H1 (cell line): ENCODE measurements around the gene DLX2. TPM values are rescaled to one million over a fixed set of nuclear protein-coding genes. Genes with fewer than 3 reads are reported as not detected.

Experiments
- CTCF ChIA-PET: fragments of 300-600 bp; sonication (Branson Sonifier 250); formaldehyde crosslinking; loops from one replicate; lab custom pipeline; 2021; ENCODE audit not compliant: partially characterized antibody; lab: Charles Lee
- POLR2A ChIA-PET: fragments of 300-600 bp; sonication (Branson Sonifier 250); formaldehyde crosslinking; loops from one replicate; lab custom pipeline; 2021; ENCODE audit warnings: inconsistent platforms; ENCODE audit not compliant: partially characterized antibody; lab: Charles Lee
- DNase-seq, 2 experiments: peaks; one replicate each; pipeline versions ENCODE4 v3.0.0 to v3.0.0-alpha.2; 2010 to 2022; ENCODE audit warnings: low spot score in 2 of 2, low read depth in 1 of 2, mixed read lengths in 1 of 2
- FAIRE-seq: peaks from 2 replicates; lab custom pipeline; 2011; peaks lifted over from hg19 to GRCh38; lab: Jason Lieb, UNC
- H2AFZ ChIP-seq: 2 replicates; pipeline ENCODE4 v1.8.1; 2012; ENCODE audit warnings: low read length, inconsistent platforms
- H2AK5ac ChIP-seq: 2 replicates; pipeline ENCODE4 v1.6.1; 2013; ENCODE audit warnings: low read depth, low read length
- H2BK120ac ChIP-seq: replicated peaks from 2 replicates; pipeline ENCODE3; 2013; ENCODE audit warnings: low read depth, low read length, inconsistent platforms
- H2BK12ac ChIP-seq: 2 replicates; pipeline ENCODE4 v1.6.1; 2013; ENCODE audit warnings: low read depth, low read length
- H2BK15ac ChIP-seq: 2 replicates; pipeline ENCODE4 v1.6.1; 2013; ENCODE audit warnings: low read length
- H2BK20ac ChIP-seq: 2 replicates; pipeline ENCODE4 v1.6.1; 2013; ENCODE audit warnings: low read length
- H2BK5ac ChIP-seq: 2 replicates; pipeline ENCODE4 v1.6.1; 2013; ENCODE audit warnings: low read depth, low read length
- H3K14ac ChIP-seq: 2 replicates; pipeline ENCODE4 v1.6.1; 2013; ENCODE audit warnings: inconsistent platforms; ENCODE audit not compliant: insufficient read length
- H3K18ac ChIP-seq: 2 replicates; pipeline ENCODE4 v1.6.1; 2013; ENCODE audit warnings: low read length; ENCODE audit errors: extremely low read depth
- H3K23ac ChIP-seq: 2 replicates; pipeline ENCODE4 v1.6.1; 2013; ENCODE audit warnings: inconsistent platforms; ENCODE audit not compliant: insufficient read length
- H3K23me2 ChIP-seq: 2 replicates; pipeline ENCODE4 v1.6.1; 2013; ENCODE audit warnings: low read depth, low read length
- H3K27ac ChIP-seq: 2 replicates; pipeline ENCODE4 v1.6.1; 2011; ENCODE audit warnings: low read depth, low read length, inconsistent platforms
- H3K27me3 ChIP-seq, 4 experiments: replicated peaks in 1 of 4; 1 replicate in 1 of 4; 2 replicates in 3 of 4; pipeline versions ENCODE4 v1.6.1 to v1.8.1; 2011 to 2013; ENCODE audit warnings: low read length in 3 of 4, mild to moderate bottlenecking in 3 of 4, inconsistent platforms in 2 of 4, mixed read lengths in 2 of 4, moderate library complexity in 1 of 4; ENCODE audit not compliant: control insufficient read depth in 3 of 4, insufficient read depth in 3 of 4; ENCODE audit errors: extremely low read depth in 1 of 4
- H3K36me3 ChIP-seq, 4 experiments: 2 replicates each; pipeline versions ENCODE4 v1.6.1 to v1.8.1; 2011 to 2013; ENCODE audit warnings: mild to moderate bottlenecking in 4 of 4, low read length in 3 of 4, moderate library complexity in 2 of 4, control low read depth in 1 of 4, inconsistent platforms in 1 of 4; ENCODE audit not compliant: insufficient read depth in 4 of 4, control insufficient read depth in 2 of 4
- H3K4ac ChIP-seq: replicated peaks from 2 replicates; pipeline ENCODE3; 2013; ENCODE audit warnings: low read length, low read depth, mixed read lengths, inconsistent platforms; ENCODE audit not compliant: insufficient read length
- H3K4me1 ChIP-seq, 4 experiments: replicated peaks in 1 of 4; 1 replicate in 1 of 4; 2 replicates in 3 of 4; pipeline versions ENCODE4 v1.6.1 to v1.8.1; 2011 to 2013; ENCODE audit warnings: low read length in 3 of 4, inconsistent platforms in 2 of 4, mixed read lengths in 1 of 4; ENCODE audit not compliant: insufficient read depth in 4 of 4, control insufficient read depth in 3 of 4
- H3K4me2 ChIP-seq, 2 experiments: 2 replicates each; pipeline versions ENCODE4 v1.6.1 to v1.8.1; 2011 to 2013; ENCODE audit warnings: low read depth in 2 of 2, low read length in 2 of 2, control low read depth in 1 of 2, inconsistent platforms in 1 of 2, mild to moderate bottlenecking in 1 of 2; ENCODE audit not compliant: insufficient read depth in 1 of 2
- H3K4me3 ChIP-seq, 4 experiments: fragments of 200-600, 300-600 bp in 1 of 4; sonication (generic), shearing (Covaris generic), sonication (Bioruptor Twin) in 1 of 4; 2 replicates each; pipeline versions ENCODE4 v1.5.1 to v1.8.1; 2011 to 2016; ENCODE audit warnings: low read length in 4 of 4, low read depth in 3 of 4, control low read depth in 2 of 4, inconsistent platforms in 2 of 4, mild to moderate bottlenecking in 2 of 4, mixed read lengths in 1 of 4, moderate library complexity in 1 of 4; ENCODE audit not compliant: insufficient read depth in 2 of 4; ENCODE audit errors: extremely low read depth in 1 of 4
- H3K56ac ChIP-seq: replicated peaks from 2 replicates; pipeline ENCODE3; 2013; ENCODE audit warnings: low read depth, mild to moderate bottlenecking, mixed read lengths, low read length, inconsistent platforms; ENCODE audit not compliant: insufficient read length
- H3K79me1 ChIP-seq: 2 replicates; pipeline ENCODE4 v1.6.1; 2013; ENCODE audit warnings: low read depth, low read length, control low read depth
- H3K79me2 ChIP-seq, 2 experiments: 2 replicates each; pipeline versions ENCODE4 v1.6.1 to v1.8.1; 2012 to 2013; ENCODE audit warnings: low read length in 2 of 2, mild to moderate bottlenecking in 2 of 2, inconsistent platforms in 1 of 2; ENCODE audit not compliant: insufficient read depth in 2 of 2, control insufficient read depth in 1 of 2
- H3K9ac ChIP-seq, 4 experiments: replicated peaks in 1 of 4; 1 replicate in 1 of 4; 2 replicates in 3 of 4; pipeline versions ENCODE4 v1.6.1 to v1.8.1; 2011 to 2013; ENCODE audit warnings: low read depth in 3 of 4, low read length in 3 of 4, control low read depth in 2 of 4, mild to moderate bottlenecking in 2 of 4, moderate library complexity in 2 of 4, inconsistent platforms in 1 of 4; ENCODE audit errors: extremely low read depth in 1 of 4
- H3K9me3 ChIP-seq, 2 experiments: 2 replicates each; pipeline versions ENCODE4 v1.6.1 to v1.8.1; 2012 to 2013; ENCODE audit warnings: mild to moderate bottlenecking in 2 of 2, moderate library complexity in 2 of 2, control low read depth in 1 of 2, inconsistent platforms in 1 of 2, low read depth in 1 of 2, low read length in 1 of 2, mixed read lengths in 1 of 2; ENCODE audit not compliant: insufficient read depth in 2 of 2
- H4K20me1 ChIP-seq, 2 experiments: replicated peaks in 1 of 2; 2 replicates each; pipeline versions ENCODE3 to v1.8.1; 2011 to 2013; ENCODE audit warnings: inconsistent platforms in 2 of 2, low read length in 2 of 2, mild to moderate bottlenecking in 1 of 2; ENCODE audit not compliant: insufficient read depth in 2 of 2, control insufficient read depth in 1 of 2
- H4K5ac ChIP-seq: 2 replicates; pipeline ENCODE4 v1.6.1; 2013; ENCODE audit warnings: low read length, low read depth, mixed read lengths, inconsistent platforms; ENCODE audit not compliant: insufficient read length
- H4K8ac ChIP-seq: 2 replicates; pipeline ENCODE4 v1.8.0; 2013; ENCODE audit warnings: mild to moderate bottlenecking, moderate library complexity, low read length, inconsistent platforms; ENCODE audit not compliant: insufficient read depth; ENCODE audit errors: extremely low read depth
- H4K91ac ChIP-seq: replicated peaks from 2 replicates; pipeline ENCODE3; 2013; ENCODE audit warnings: low read length, mixed read lengths, inconsistent platforms; ENCODE audit not compliant: insufficient read length
- ASH2L ChIP-seq: fragments of 200-600, 300-600 bp; sonication (generic); IDR thresholded peaks from one replicate; pipeline ENCODE4 v1.7.1; 2017; ENCODE audit warnings: low read length
- BACH1 ChIP-seq: IDR thresholded peaks from 2 replicates; pipeline ENCODE4 v1.6.1; 2012; ENCODE audit warnings: low read length, improper control_type of control experiment
- CBX8 ChIP-seq: fragments of 300-800, 300-1000 bp; sonication (generic); IDR thresholded peaks from 2 replicates; pipeline ENCODE4 v1.7.1; 2016; ENCODE audit warnings: low read depth, low read length, borderline replicate concordance
- EZH2 ChIP-seq: fragments of 200-600 bp; sonication (generic); IDR thresholded peaks from 2 replicates; pipeline ENCODE4 v1.7.1; 2012; ENCODE audit warnings: low read depth, mild to moderate bottlenecking, moderate library complexity, low read length, inconsistent platforms; ENCODE audit not compliant: severe bottlenecking
- KDM4A ChIP-seq: IDR thresholded peaks from one replicate; pipeline ENCODE4 v1.7.1; 2012; ENCODE audit warnings: low read depth, mild to moderate bottlenecking, moderate library complexity, low read length, inconsistent platforms; ENCODE audit not compliant: severe bottlenecking
- RNF2 ChIP-seq: fragments of 200-900, 300-1000 bp; sonication (generic); IDR thresholded peaks from 2 replicates; pipeline ENCODE4 v1.7.1; 2016; ENCODE audit warnings: borderline replicate concordance, low read depth, mild to moderate bottlenecking, antibody characterized with exemption, low read length; ENCODE audit not compliant: poor library complexity, severe bottlenecking; ENCODE audit errors: missing control alignments
- SUZ12 ChIP-seq: fragments of 200-600 bp; sonication (generic); IDR thresholded peaks from 2 replicates; pipeline ENCODE4 v1.6.1; 2012; ENCODE audit warnings: mild to moderate bottlenecking, inconsistent platforms, low read length, moderate library complexity, mixed read lengths
- TBP ChIP-seq: IDR thresholded peaks from 2 replicates; pipeline ENCODE4 v1.6.1; 2011; ENCODE audit warnings: low read depth, low read length, improper control_type of control experiment
- WGBS, 2 experiments: shearing (Covaris generic) in 1 of 2; methylation state at CpG; one replicate each; pipeline versions ENCODE4 v1.1.6 to v1.1.7; 2013 to 2015; ENCODE audit warnings: low lambda C conversion rate in 2 of 2, mixed read lengths in 2 of 2, inconsistent platforms in 1 of 2, low coverage in 1 of 2, missing lambda C conversion rate in 1 of 2; ENCODE audit not compliant: insufficient replicate concordance in 2 of 2, insufficient coverage in 1 of 2, insufficient read length in 1 of 2; ENCODE audit errors: extremely low coverage in 1 of 2, missing lambda C conversion rate in 1 of 2; 5-methylcytosine and 5-hydroxymethylcytosine counted together
- polyA plus RNA-seq, 7 experiments: library from polyadenylated mRNA; depleted of rRNA in 3 of 7; stranded (reverse) in 5 of 7; unstranded in 2 of 7; fragments of >200 nt in 5 of 7; fragments of 200-250 nt in 2 of 7; gene quantifications; 1 replicate in 5 of 7; 2 replicates in 1 of 7; 4 replicates in 1 of 7; pipeline versions ENCODE4 v1.2.1 to v1.2.3, GENCODE V29; 2011 to 2013; ENCODE audit warnings: missing spikeins in 2 of 7, mixed read lengths in 2 of 7
- total RNA-seq: library from RNA; stranded (reverse); fragmentation: NEBNext Ultra II Directional; extraction: Animal tissue kit (Norgen Biotek cat#: 25700); gene quantifications from 2 replicates; pipeline ENCODE4 v1.2.1, GENCODE V29; 2021

DLX2 gene
- total and polyA plus RNA-seq, 2 of the 8 experiments (the other 6 are each of a cell fraction or from before 2014, with no cell fraction given) = 0.45 TPM; not detected in 1

GRCh38 chr2:172100080-172100934 lies 2.4 kb downstream of the DLX2 start:
- Histone ChIP-seq H3K27ac (no peak overlapping the region), H2BK12ac (no peak overlapping the region), H4K91ac (no peak overlapping the region), H2AK5ac (no peak overlapping the region), H2BK5ac (no peak overlapping the region), H3K4me3 (peak overlapping the region in 1 of 4 experiments; percentile 59; a peak in 5 of 8 replicates), H3K79me2 (no peaks in the 10 kb centered on the region), H3K9me3 (no peaks in the 10 kb centered on the region), H3K14ac (no peak overlapping the region), H2AFZ (no peak overlapping the region), H3K4me2 (peak overlapping the region; percentile 51 to 80), H2BK20ac (no peak overlapping the region), H4K5ac (no peak overlapping the region), H3K4ac (no peak overlapping the region), H3K18ac (no peak overlapping the region), H3K79me1 (no peaks in the 10 kb centered on the region), H3K23me2 (peaks cover 19% of the 10 kb centered on the region; the same call in 1 of the 2 replicates), H2BK120ac (no peak overlapping the region), H3K4me1 (peaks cover 6 to 49% (median 28%) of the 10 kb centered on the region in 4 experiments), H4K20me1 (peaks cover 12 to 27% of the 10 kb centered on the region in 2 experiments), H3K27me3 (peaks cover 79 to 100% (median 93%) of the 10 kb centered on the region in 4 experiments), H3K56ac (no peak overlapping the region), H2BK15ac (no peak overlapping the region), H3K36me3 (peaks cover 0 to 11% (median 0%) of the 10 kb centered on the region in 4 experiments; a peak in 1 of 8 replicates), H4K8ac (peak overlapping the region; percentile 76), H3K23ac (no peak overlapping the region), H3K9ac (no peak overlapping the region)
- ChIA-PET CTCF (interaction anchor here (1.5 to 11.7 kb wide), 5 partner anchors 9 to 397 kb away, joined by 5 to 198 read pairs (median 5); partner anchors contain the start of gene DLX1), POLR2A (interaction anchor here (1.6 to 16.0 kb wide), 2 partner anchors 9 to 13 kb away, joined by 5 to 184 read pairs; partner anchors contain the start of gene DLX1)
- TF ChIP-seq RNF2 = peak; percentile 96
- no peak for TF ChIP-seq TBP
- peak; percentile 76; the same call in 1 of the 2 replicates for TF ChIP-seq CBX8
- TF ChIP-seq KDM4A = peak; percentile 29
- peak; percentile 96 for TF ChIP-seq EZH2
- TF ChIP-seq SUZ12 = peak; percentile 95
- TF ChIP-seq BACH1 = no peak
- TF ChIP-seq ASH2L = no peak
- WGBS, 2 experiments = 5% methylated on average over 45 of the region's 72 CpGs; no CpG with 5 or more reads in 1 of the 2 experiments
- DNase-seq (peak in 1 of 2 experiments; percentile 73), FAIRE-seq (no peak)
